GM12873 (cell line): ENCODE data around the gene CLIP2.

Source experiments
- CTCF ChIP-seq: IDR thresholded peaks from 2 replicates; pipeline ENCODE4 v1.5.1; 2012; ENCODE audit warnings: low read depth, mild to moderate bottlenecking, moderate library complexity, low read length, control low read depth; ENCODE audit not compliant: insufficient read depth; ENCODE audit errors: missing control alignments

The CLIP2 gene

GRCh38 chr7:74443543-74444247 is 154.5 kb downstream of the CLIP2 start:
- no peak for TF ChIP-seq CTCF

DNA sequence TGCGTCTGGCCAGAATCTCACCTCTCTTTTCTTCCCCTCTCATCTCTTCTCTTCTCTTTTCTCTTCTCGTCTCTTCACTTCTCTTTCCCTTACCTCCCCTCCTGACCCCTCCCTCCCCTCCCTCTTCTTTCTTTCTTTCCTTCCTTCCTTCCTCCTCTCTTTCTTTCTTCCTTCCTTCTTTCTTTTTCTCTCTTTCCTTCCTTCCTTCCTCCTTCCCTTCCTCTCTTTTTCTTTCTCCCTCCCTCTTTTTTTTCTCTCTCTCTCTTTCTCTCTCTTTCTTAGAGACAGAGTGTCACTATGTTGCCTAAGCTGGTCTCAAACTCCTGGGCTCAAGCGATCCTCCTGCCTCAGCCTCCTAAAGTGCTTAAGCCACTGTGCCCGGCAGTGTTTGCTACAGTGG is 159.9 kb downstream of the CLIP2 start:
- no peak for TF ChIP-seq CTCF

GRCh38 chr7:74449809-74450397 is 160.7 kb downstream of the CLIP2 start:
- peak; percentile 97 for TF ChIP-seq CTCF

GRCh38 chr7:74452748-74453321 is 163.6 kb downstream of the CLIP2 start:
- TF ChIP-seq CTCF, result no peak

DNA sequence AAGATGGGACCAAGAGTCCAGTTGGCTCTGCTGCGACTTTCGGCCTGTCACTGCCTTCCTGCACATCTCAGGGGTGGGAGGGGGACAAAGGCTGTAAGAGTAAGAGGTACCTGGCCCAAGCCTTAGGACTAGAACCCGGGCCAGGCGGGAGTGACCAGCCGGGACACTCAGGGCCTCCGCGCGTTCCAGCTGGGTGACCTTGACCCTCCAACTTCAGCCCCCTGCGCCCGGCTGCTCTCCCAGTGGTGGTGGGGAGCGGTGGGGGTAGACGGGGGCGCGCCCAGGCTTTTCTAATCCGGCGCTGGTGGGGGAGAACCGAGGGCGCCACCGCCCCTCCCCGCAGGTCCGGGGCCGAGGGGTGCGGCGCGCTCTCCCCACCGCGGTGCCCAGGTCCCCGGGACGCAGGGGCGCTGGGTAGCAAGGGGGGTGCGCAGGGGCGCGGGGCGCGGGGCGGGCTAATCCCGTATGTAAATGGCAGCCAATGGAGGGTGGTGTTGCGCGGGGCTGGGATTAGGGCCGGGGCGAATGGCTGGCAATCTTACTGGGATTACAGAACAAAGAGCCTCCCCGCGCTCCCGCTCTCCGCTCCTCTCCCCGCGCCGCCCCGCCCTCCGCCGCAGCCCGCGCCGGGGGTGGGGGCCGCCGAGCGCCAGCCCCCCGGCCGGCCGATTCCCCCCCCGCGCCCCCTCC is 164.3 kb downstream of the CLIP2 start, which contains the start of gene GTF2IRD1:
Gene GTF2IRD1, plus strand, starts transcription at position 585 of the 690 bp plus-strand sequence. CDS start 54,175 bp downstream, outside the sequence.
- TF ChIP-seq CTCF, result no peak

GRCh38 chr7:74454021-74454924 is 165.1 kb downstream of the CLIP2 start:
- TF ChIP-seq CTCF, result no peak
